ENCODE results near the gene ERRFI1.

Gene ERRFI1

GRCh38 chr1:8018492-8019228, 7.4 kb downstream of the ERRFI1 start:
- Histone ChIP-seq H3K27me3 (ENCODE audit: control insufficient read depth in 3 of 3, insufficient read depth in 3 of 3, low read depth in 1 of 3, low read length in 3 of 3) (no peaks in the 10 kb centered on the region), H3K9me3 (replicated peaks in 1 of 2; ENCODE audit: control insufficient read depth in 2 of 2, insufficient read depth in 1 of 2, low read depth in 1 of 2, low read length in 2 of 2) (no peaks in the 10 kb centered on the region), H2AK5ac (ENCODE audit: low read depth, low read length) (no peak overlapping the region), H3K27ac (replicated peaks; ENCODE audit: low read length) (peak overlapping the region; percentile 92), H3K18ac (ENCODE audit: low read length) (no peak overlapping the region), H3K36me3 (replicated peaks in 1 of 2; ENCODE audit: control insufficient read depth in 2 of 2, insufficient read depth in 2 of 2, low read length in 2 of 2) (peaks cover 8 to 12% of the 10 kb centered on the region in 2 donors), H4K91ac (ENCODE audit: low read depth, low read length, poor library complexity) (no peak overlapping the region), H3K14ac (ENCODE audit: low read length) (no peak overlapping the region), H3K4me3 (ENCODE audit: low read length in 2 of 2) (no peak overlapping the region), H3K4me2 (ENCODE audit: insufficient read depth, low read length, poor library complexity, severe bottlenecking) (peak overlapping the region; percentile 28), H2BK120ac (ENCODE audit: low read depth, low read length) (no peak overlapping the region), H2BK15ac (ENCODE audit: low read length) (no peak overlapping the region), H3K79me1 (ENCODE audit: low read depth, low read length) (no peaks in the 10 kb centered on the region), H3K9ac (ENCODE audit: low read depth, low read length, poor library complexity) (no peak overlapping the region), H3K23ac (ENCODE audit: low read depth, low read length, poor library complexity) (no peak overlapping the region), H3K4ac (ENCODE audit: low read length) (no peak overlapping the region), H2BK12ac (ENCODE audit: low read length) (no peak overlapping the region), H4K8ac (ENCODE audit: low read depth, low read length) (no peak overlapping the region), H3K4me1 (ENCODE audit: control insufficient read depth in 2 of 2, insufficient read depth in 1 of 2, low read depth in 1 of 2, low read length in 2 of 2) (peaks cover 16 to 43% of the 10 kb centered on the region in 2 donors), H2AFZ (ENCODE audit: low read length) (no peak overlapping the region), H2BK5ac (ENCODE audit: low read length) (no peak overlapping the region)
- WGBS, 2 donors (ENCODE audit: extremely low coverage in 2 of 2, insufficient read length in 2 of 2, insufficient replicate concordance in 1 of 2): no CpG with 5 or more reads among the region's 3 CpGs
- peak; percentile 83 for DNase-seq (ENCODE audit: low spot score)

- peak overlapping the region; percentile 90 for H3K27ac ChIP-seq (replicated peaks; ENCODE audit: low read length)
- H3K23ac ChIP-seq (ENCODE audit: low read depth, low read length, poor library complexity): no peak overlapping the region
- no peak overlapping the region for H3K18ac ChIP-seq (ENCODE audit: low read length)
- no peak overlapping the region for H2BK12ac ChIP-seq (ENCODE audit: low read length)
- H3K27me3 ChIP-seq (ENCODE audit: control insufficient read depth in 3 of 3, insufficient read depth in 3 of 3, low read depth in 1 of 3, low read length in 3 of 3): no peaks in the 10 kb centered on the region
- no peak overlapping the region for H3K4me2 ChIP-seq (ENCODE audit: insufficient read depth, low read length, poor library complexity, severe bottlenecking)
- peaks cover 2% of the 10 kb centered on the region for H3K79me1 ChIP-seq (ENCODE audit: low read depth, low read length)
- no peak for DNase-seq (ENCODE audit: low spot score)
- H2AFZ ChIP-seq (ENCODE audit: low read length): no peak overlapping the region
- no peak overlapping the region for H2AK5ac ChIP-seq (ENCODE audit: low read depth, low read length)
- WGBS, 2 donors (ENCODE audit: extremely low coverage in 2 of 2, insufficient read length in 2 of 2, insufficient replicate concordance in 1 of 2): no CpG with 5 or more reads among the region's 5 CpGs
- no peak overlapping the region for H2BK120ac ChIP-seq (ENCODE audit: low read depth, low read length)
- no peak overlapping the region for H2BK15ac ChIP-seq (ENCODE audit: low read length)
- no peak overlapping the region for H4K91ac ChIP-seq (ENCODE audit: low read depth, low read length, poor library complexity)
- H3K9ac ChIP-seq (ENCODE audit: low read depth, low read length, poor library complexity): no peak overlapping the region
- H3K4me1 ChIP-seq (ENCODE audit: control insufficient read depth in 2 of 2, insufficient read depth in 1 of 2, low read depth in 1 of 2, low read length in 2 of 2): peaks cover 11 to 39% of the 10 kb centered on the region in 2 donors
- H3K14ac ChIP-seq (ENCODE audit: low read length): no peak overlapping the region
- peaks cover 15 to 22% of the 10 kb centered on the region in 2 donors for H3K36me3 ChIP-seq (replicated peaks in 1 of 2; ENCODE audit: control insufficient read depth in 2 of 2, insufficient read depth in 2 of 2, low read length in 2 of 2)
- H2BK5ac ChIP-seq (ENCODE audit: low read length): no peak overlapping the region
- no peaks in the 10 kb centered on the region for H3K9me3 ChIP-seq (replicated peaks in 1 of 2; ENCODE audit: control insufficient read depth in 2 of 2, insufficient read depth in 1 of 2, low read depth in 1 of 2, low read length in 2 of 2)
- H3K4ac ChIP-seq (ENCODE audit: low read length): no peak overlapping the region
- peak overlapping the region in 1 of 2 donors; percentile 6 for H3K4me3 ChIP-seq (ENCODE audit: low read length in 2 of 2)
- no peak overlapping the region for H4K8ac ChIP-seq (ENCODE audit: low read depth, low read length)
Observed at GRCh38 chr1:8017495-8018197, 8.5 kb downstream of the ERRFI1 start.

- H2BK12ac ChIP-seq (ENCODE audit: low read length): no peak overlapping the region
- peaks cover 20 to 30% of the 10 kb centered on the region in 2 donors for H3K36me3 ChIP-seq (replicated peaks in 1 of 2; ENCODE audit: control insufficient read depth in 2 of 2, insufficient read depth in 2 of 2, low read length in 2 of 2)
- H2AK5ac ChIP-seq (ENCODE audit: low read depth, low read length): no peak overlapping the region
- no peak overlapping the region for H3K4ac ChIP-seq (ENCODE audit: low read length)
- H3K9ac ChIP-seq (ENCODE audit: low read depth, low read length, poor library complexity): no peak overlapping the region
- peaks cover 2% of the 10 kb centered on the region for H3K79me1 ChIP-seq (ENCODE audit: low read depth, low read length)
- H3K18ac ChIP-seq (ENCODE audit: low read length): no peak overlapping the region
- no peak overlapping the region for H2BK120ac ChIP-seq (ENCODE audit: low read depth, low read length)
- no peak overlapping the region for H2AFZ ChIP-seq (ENCODE audit: low read length)
- peak overlapping the region; percentile 44 for H3K27ac ChIP-seq (replicated peaks; ENCODE audit: low read length)
- no peak overlapping the region for H3K4me2 ChIP-seq (ENCODE audit: insufficient read depth, low read length, poor library complexity, severe bottlenecking)
- no peak overlapping the region for H4K8ac ChIP-seq (ENCODE audit: low read depth, low read length)
- H3K23ac ChIP-seq (ENCODE audit: low read depth, low read length, poor library complexity): no peak overlapping the region
- no peak overlapping the region for H4K91ac ChIP-seq (ENCODE audit: low read depth, low read length, poor library complexity)
- H2BK15ac ChIP-seq (ENCODE audit: low read length): no peak overlapping the region
- H3K27me3 ChIP-seq (ENCODE audit: control insufficient read depth in 3 of 3, insufficient read depth in 3 of 3, low read depth in 1 of 3, low read length in 3 of 3): no peaks in the 10 kb centered on the region
- H3K14ac ChIP-seq (ENCODE audit: low read length): no peak overlapping the region
- DNase-seq (ENCODE audit: low spot score): no peak
- peaks cover 11 to 39% of the 10 kb centered on the region in 2 donors for H3K4me1 ChIP-seq (ENCODE audit: control insufficient read depth in 2 of 2, insufficient read depth in 1 of 2, low read depth in 1 of 2, low read length in 2 of 2)
- no peak overlapping the region for H3K4me3 ChIP-seq (ENCODE audit: low read length in 2 of 2)
- H3K9me3 ChIP-seq (replicated peaks in 1 of 2; ENCODE audit: control insufficient read depth in 2 of 2, insufficient read depth in 1 of 2, low read depth in 1 of 2, low read length in 2 of 2): no peaks in the 10 kb centered on the region
- no peak overlapping the region for H2BK5ac ChIP-seq (ENCODE audit: low read length)
Observed at GRCh38 chr1:8016895-8017241, 9.2 kb downstream of the ERRFI1 start.

- Histone ChIP-seq H3K36me3 (replicated peaks in 1 of 2; ENCODE audit: control insufficient read depth in 2 of 2, insufficient read depth in 2 of 2, low read length in 2 of 2) (peaks cover 21 to 35% of the 10 kb centered on the region in 2 donors), H3K27ac (replicated peaks; ENCODE audit: low read length) (no peak overlapping the region), H4K91ac (ENCODE audit: low read depth, low read length, poor library complexity) (no peak overlapping the region), H2AFZ (ENCODE audit: low read length) (no peak overlapping the region), H3K23ac (ENCODE audit: low read depth, low read length, poor library complexity) (no peak overlapping the region), H3K9me3 (replicated peaks in 1 of 2; ENCODE audit: control insufficient read depth in 2 of 2, insufficient read depth in 1 of 2, low read depth in 1 of 2, low read length in 2 of 2) (no peaks in the 10 kb centered on the region), H3K4me3 (ENCODE audit: low read length in 2 of 2) (no peak overlapping the region), H3K4me2 (ENCODE audit: insufficient read depth, low read length, poor library complexity, severe bottlenecking) (no peak overlapping the region), H2BK120ac (ENCODE audit: low read depth, low read length) (no peak overlapping the region), H2BK5ac (ENCODE audit: low read length) (no peak overlapping the region), H3K4ac (ENCODE audit: low read length) (no peak overlapping the region), H4K8ac (ENCODE audit: low read depth, low read length) (no peak overlapping the region), H3K18ac (ENCODE audit: low read length) (no peak overlapping the region), H3K4me1 (ENCODE audit: control insufficient read depth in 2 of 2, insufficient read depth in 1 of 2, low read depth in 1 of 2, low read length in 2 of 2) (peaks cover 9 to 39% of the 10 kb centered on the region in 2 donors), H2BK12ac (ENCODE audit: low read length) (no peak overlapping the region), H2BK15ac (ENCODE audit: low read length) (no peak overlapping the region), H3K27me3 (ENCODE audit: control insufficient read depth in 3 of 3, insufficient read depth in 3 of 3, low read depth in 1 of 3, low read length in 3 of 3) (no peaks in the 10 kb centered on the region), H2AK5ac (ENCODE audit: low read depth, low read length) (no peak overlapping the region), H3K14ac (ENCODE audit: low read length) (no peak overlapping the region), H3K9ac (ENCODE audit: low read depth, low read length, poor library complexity) (no peak overlapping the region), H3K79me1 (ENCODE audit: low read depth, low read length) (peaks cover 2% of the 10 kb centered on the region)
- DNase-seq (ENCODE audit: low spot score): no peak
- no CpG with 5 or more reads among the region's 4 CpGs for WGBS, 2 donors (ENCODE audit: extremely low coverage in 2 of 2, insufficient read length in 2 of 2, insufficient replicate concordance in 1 of 2)
Observed at GRCh38 chr1:8016210-8016894, 9.8 kb downstream of the ERRFI1 start.
